ENCODE data around the gene RIPK3. TPM values are rescaled to one million over a fixed set of nuclear protein-coding genes. Genes with fewer than 3 reads are reported as not detected.

Gene RIPK3
- total RNA-seq, 1 experiment from 2014 or later = 0.35 TPM

GRCh38 chr14:24368562-24369252, 28.9 kb upstream of the RIPK3 start:
- peaks cover 16 to 17% of the 10 kb centered on the region in 2 experiments for H3K4me1 Mint-ChIP-seq
- Histone ChIP-seq H3K56ac (ENCODE audit: insufficient read length, low read depth, low read length) (no peak overlapping the region), H3K4ac (ENCODE audit: low read depth, low read length) (no peak overlapping the region; the same call in 1 of the 2 replicates), H3K18ac (ENCODE audit: insufficient read length, low read depth, low read length) (no peak overlapping the region), H2BK20ac (ENCODE audit: low read depth, low read length, poor library complexity, severe bottlenecking) (no peak overlapping the region), H3K4me1 (ENCODE audit: insufficient read depth, low read length) (no peaks in the 10 kb centered on the region; the same call in 1 of the 2 replicates), H3K23me2 (ENCODE audit: insufficient read length, low read depth, low read length, poor library complexity, severe bottlenecking) (peaks cover 19% of the 10 kb centered on the region), H3K79me1 (ENCODE audit: insufficient read depth, low read depth, low read length, poor library complexity, severe bottlenecking) (no peaks in the 10 kb centered on the region), H2AK5ac (ENCODE audit: insufficient read length, low read length) (no peak overlapping the region), H3K27ac (ENCODE audit: insufficient read length, low read depth, low read length) (no peak overlapping the region), H3K9ac (ENCODE audit: extremely low read depth, insufficient read length, low read length) (no peak overlapping the region), H4K20me1 (ENCODE audit: control insufficient read depth, insufficient read depth, insufficient read length) (no peaks in the 10 kb centered on the region), H2BK15ac (ENCODE audit: low read depth, low read length) (no peak overlapping the region), H3K9me3 (ENCODE audit: control insufficient read depth, low read depth, low read length) (no peaks in the 10 kb centered on the region), H2BK120ac (ENCODE audit: low read depth, low read length, poor library complexity, severe bottlenecking) (no peak overlapping the region), H4K5ac (ENCODE audit: insufficient read length, low read depth, low read length) (no peak overlapping the region), H3K23ac (ENCODE audit: insufficient read length, low read depth, low read length) (no peak overlapping the region), H3K79me2 (ENCODE audit: insufficient read depth, low read length) (no peaks in the 10 kb centered on the region), H3K14ac (ENCODE audit: insufficient read depth, low read length) (peak overlapping the region; percentile 6; the same call in 1 of the 2 replicates), H4K91ac (ENCODE audit: insufficient read length, low read depth, low read length) (no peak overlapping the region), H2AFZ (ENCODE audit: low read length) (no peak overlapping the region), H3K4me2 (ENCODE audit: insufficient read depth, insufficient read length, low read length) (peak overlapping the region; percentile 69), H2BK12ac (ENCODE audit: insufficient read length, low read depth, low read length) (no peak overlapping the region), H2BK5ac (ENCODE audit: insufficient read length, low read length) (no peak overlapping the region), H3T11ph (ENCODE audit: low read length) (no peak overlapping the region), H3K27me3 (ENCODE audit: insufficient read depth, low read length) (no peaks in the 10 kb centered on the region), H4K8ac (replicated peaks; ENCODE audit: insufficient read length, low read depth, low read length) (no peak overlapping the region)
- peak; percentile 80 for DNase-seq
- H3K27ac Mint-ChIP-seq = peak overlapping the region; percentile 57 to 94 (median 80); a peak in 2 of 7 replicates
- peaks cover 5 to 25% (median 16%) of the 10 kb centered on the region in 3 experiments for H3K36me3 Mint-ChIP-seq (ENCODE audit: insufficient read depth in 1 of 3, low read depth in 3 of 3)
- H3K9me3 Mint-ChIP-seq = no peaks in the 10 kb centered on the region
- H3K27me3 Mint-ChIP-seq (ENCODE audit: low read depth) = peaks cover 11% of the 10 kb centered on the region
- WGBS (ENCODE audit: extremely low coverage, insufficient read length, low lambda C conversion rate) = no CpG with 5 or more reads among the region's 52 CpGs
- H3K4me3 Mint-ChIP-seq = peak overlapping the region; percentile 77 to 93
- peak; percentile 29; the same call in 2 of the 3 replicates for TF ChIP-seq CTCF (conservative IDR thresholded peaks at IDR 0.05)
